HG03520 (cell line): ENCODE measurements around the gene TUSC2.

ENCODE experiments used
- ATAC-seq: cut with Tn5 transposase; IDR thresholded peaks from one replicate; pipeline ENCODE4 v1.9.1; 2021; ENCODE audit warnings: mild to moderate bottlenecking, moderate library complexity; ENCODE audit not compliant: unreplicated experiment

TUSC2 gene

DNA sequence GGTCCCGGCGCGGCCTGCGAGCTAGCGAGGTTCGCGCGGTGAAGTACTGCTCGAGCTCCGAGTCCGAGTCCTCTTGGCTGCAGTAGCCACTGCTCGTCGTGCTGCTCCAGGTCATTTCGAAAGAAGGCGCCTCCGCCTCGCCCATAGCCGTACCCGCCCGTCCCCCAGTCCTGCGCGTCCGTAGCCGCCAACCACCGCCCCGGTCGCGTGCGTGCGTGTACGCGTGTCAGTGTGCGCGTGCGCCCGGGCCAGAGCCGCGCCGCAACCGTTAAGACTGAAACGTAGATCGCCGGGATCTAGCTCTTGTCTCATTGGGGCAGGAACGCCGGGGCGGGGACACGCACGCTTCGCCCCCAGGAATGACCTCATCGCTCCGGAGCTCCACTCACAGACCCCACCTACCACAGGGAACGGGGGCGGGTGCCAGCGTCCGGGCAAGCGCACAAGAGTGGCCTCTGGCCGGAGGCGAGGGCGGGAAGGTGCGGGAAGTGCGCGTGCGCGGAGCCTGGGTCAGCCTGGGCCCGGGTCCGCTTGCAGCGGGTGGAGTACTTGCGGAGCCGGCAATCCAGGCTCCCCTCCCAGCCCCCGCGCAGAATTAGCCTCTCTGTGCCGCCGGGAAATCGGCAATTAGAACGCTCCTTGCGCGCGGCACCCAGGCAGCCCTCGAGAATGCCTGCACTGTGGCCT, 9.3 kb upstream of the TUSC2 start:
- peak; percentile 67 for ATAC-seq

DNA sequence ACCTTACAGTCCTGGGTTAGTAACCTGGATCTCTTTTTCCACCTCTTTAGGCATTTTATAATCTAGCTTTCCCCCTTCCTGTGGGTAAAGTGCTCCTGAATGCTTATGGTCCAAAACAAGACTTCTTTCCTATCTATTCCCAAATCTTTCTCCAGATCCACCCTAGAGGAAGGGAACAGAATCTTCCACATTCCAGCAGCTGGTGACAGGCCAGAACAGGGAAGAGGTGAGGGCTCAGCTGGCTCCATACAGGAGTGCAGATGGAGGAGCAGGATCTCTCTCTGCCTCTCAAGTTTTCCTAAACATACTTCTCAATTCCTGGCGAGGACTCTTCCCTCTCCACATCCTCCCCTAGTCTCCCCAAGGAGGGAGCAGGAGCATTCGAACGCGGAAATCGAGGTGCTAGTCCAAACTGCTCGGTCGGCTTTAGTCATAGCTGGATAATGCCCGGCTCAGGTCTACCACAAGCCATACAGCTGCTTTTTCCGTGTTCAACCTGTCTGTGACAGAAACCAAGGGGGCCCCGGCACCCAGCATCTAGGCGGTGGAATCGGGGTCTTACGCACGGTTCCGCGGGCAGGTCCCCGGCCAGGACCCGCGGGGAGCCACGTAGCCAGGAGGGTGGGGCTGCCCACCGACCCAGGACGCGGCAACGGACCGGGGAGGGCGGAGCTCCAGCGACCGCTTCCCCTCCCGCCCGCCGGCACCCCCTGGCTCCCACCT, 8.6 kb upstream of the TUSC2 start:
- peak; percentile 28 for ATAC-seq

DNA sequence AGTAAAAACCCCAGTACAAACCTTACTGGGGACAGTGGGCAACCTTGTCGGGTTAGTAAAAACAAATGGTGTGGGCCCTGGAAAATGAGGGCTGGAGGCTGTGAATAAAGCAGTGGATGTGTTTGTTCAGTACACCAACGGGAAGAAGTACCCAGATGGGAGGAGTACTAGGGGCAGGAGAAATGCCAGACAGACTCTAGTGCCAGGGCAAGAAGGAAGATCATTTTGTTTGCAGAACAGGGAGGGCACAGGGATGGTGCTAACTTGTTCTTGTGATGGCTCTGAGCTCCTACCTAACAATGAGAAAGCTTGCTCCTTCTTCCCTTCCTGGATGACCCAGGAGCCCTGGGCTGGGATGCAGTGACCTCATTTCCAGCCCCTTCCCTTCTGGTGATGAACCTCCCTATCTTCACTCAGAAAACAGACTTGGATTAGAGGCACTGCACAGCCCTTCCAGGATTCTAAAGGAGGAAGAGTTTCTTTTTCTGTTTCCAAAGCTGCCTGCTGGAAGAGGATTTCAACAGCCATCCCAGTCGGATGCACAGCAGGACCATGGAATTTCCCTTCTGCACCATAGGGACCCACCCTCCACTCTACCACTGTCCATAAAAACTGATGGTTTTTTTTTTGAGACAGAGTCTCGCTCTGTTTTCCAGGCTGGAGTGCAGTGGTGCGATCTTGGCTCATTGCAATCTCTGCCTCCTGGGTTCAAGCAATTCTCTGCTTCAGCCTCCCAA, 6.5 kb upstream of the TUSC2 start:
- no peak for ATAC-seq

DNA sequence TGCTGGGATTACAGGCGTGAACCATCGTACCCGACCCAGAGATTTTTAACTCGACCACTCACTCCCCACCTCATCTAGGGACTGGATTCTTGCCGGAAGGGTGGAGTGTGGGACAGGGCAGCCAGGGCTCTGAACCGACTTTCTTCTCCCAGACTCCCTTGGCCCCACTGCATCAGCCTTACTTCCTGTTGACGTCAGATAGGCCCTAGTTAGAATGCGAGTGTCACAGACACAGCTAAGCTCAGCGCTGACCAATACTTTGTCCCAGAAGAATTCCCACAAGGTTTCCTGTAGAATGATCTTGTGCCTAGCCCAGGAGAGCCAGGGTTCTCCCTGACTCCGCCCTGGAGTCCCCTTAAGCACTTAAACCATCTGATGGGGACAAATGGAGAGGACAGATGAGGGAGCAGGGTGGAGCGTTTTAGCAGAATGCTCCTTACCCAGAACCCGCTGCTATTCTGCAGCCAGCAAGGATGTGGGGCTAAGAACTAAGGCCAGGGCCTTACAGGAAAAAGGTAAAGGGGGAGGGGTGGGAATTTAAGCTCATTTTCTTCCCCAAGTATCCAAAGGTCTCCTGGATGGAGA, 5.8 kb upstream of the TUSC2 start:
- ATAC-seq = no peak

DNA sequence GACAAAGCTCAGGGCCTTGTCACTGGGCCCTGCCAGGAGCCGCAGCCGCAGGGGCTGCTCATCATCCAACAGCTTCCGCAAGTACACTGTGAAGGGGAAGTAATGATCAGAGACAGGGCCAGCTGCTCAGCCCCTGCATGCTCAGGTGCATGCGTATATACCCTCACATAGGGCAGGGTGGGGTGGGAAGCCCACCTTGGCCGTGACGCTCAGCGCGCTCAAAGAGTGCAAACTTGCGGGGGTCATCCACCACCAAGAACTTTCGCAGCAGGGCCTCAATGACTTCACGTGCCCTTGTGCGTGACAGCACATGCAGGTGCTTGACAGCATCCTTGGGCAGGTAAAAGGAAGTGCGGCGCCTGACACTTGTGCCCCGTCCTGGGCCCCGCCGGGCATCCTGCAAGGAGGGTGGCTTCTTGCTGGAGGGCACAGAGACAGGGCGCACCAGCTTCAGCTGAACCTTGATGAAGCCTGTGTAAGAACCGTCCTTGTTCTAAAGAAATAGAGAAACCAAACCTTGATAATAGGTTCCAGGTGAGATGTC, 3.4 kb upstream of the TUSC2 start:
- ATAC-seq = no peak

DNA sequence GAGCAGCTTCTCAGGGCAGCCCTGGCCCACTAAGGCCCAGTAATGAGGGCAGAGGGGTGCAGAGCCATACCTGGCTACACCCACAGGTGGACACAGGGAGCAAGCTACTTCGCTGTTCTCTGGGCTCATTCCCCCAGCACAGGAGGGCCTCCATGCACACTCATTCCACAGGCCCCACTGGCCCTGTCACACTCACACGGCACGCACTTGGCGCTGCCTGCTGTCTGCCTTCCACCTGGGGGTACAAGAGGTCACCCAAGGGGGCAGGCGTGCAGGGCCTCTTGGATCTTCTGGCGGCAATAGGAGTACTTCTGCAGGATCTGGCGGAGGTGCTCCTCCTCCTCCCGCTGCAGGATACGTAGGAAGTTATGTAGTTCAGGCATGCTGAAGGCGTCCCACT, 2.3 kb upstream of the TUSC2 start:
- no peak for ATAC-seq

DNA sequence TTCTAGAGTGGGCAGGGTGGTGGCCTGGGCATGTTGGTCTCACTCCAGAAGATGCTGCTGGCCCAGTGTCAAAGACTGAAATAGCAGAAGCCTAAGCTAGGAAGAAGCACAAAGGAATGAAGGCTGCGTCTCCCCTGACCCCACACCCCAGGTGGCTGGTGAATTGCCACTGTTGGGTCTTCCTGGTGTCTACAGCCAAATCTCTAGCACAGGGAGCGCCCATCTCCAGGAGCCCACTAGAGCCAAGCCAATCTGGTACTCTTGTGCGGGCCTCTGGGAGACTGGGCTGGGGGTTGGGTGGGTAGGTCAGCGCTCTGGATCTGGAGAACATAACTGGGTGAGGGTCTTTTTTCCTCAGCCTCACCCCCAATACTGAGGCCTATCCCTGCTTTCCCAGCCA, 894 bp downstream of the TUSC2 start:
- no peak for ATAC-seq

DNA sequence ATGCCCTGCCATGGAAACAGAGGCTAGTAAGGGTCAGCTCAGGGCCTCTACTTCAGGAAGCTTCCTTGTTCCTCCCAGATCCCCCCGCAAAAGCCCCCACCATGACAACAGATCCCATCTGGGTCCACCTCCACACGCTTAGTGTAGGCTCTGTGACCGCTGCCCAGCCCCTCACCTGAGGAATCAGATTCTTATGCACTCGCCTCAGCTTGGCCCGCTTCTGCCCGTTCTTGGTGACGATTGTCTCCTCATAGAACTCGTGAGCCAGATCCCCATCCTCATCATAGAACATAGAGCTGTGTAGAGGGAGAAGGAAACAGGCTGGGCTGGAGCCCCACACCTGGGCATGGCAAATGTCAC, 1.9 kb downstream of the TUSC2 start:
- no peak for ATAC-seq

DNA sequence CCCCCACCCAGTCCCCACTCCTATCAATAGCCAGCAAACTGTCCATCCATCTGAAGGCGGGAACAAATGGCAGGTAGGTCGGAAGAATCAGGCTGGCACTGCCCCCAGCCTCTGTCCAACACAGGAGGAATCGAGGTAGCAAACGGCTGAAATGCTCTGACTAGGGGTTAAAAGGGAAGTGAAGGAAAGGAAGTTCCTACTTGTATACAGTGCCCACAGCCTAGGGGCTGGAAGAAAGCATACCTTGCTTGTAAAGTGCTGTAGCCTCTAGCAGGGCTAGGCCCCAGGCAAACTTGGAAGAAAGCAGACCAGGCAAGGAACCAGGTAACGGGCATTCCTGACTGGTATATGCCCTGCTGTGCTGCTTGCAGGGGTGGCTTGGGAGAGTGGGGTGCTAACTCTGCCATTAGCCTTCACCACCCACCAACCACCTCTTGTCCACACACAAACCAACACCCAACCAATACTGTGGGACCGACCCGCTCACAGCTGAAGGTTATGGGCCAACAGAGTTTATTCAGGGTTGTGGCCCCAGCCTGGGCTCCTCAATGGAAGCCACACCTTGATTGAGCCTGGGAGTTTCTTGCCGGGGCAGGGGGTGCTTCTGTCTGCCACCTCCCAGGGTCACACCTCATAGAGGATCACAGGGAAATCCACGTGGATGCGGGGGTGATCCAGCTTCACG, 2.4 kb downstream of the TUSC2 start:
- ATAC-seq = no peak

DNA sequence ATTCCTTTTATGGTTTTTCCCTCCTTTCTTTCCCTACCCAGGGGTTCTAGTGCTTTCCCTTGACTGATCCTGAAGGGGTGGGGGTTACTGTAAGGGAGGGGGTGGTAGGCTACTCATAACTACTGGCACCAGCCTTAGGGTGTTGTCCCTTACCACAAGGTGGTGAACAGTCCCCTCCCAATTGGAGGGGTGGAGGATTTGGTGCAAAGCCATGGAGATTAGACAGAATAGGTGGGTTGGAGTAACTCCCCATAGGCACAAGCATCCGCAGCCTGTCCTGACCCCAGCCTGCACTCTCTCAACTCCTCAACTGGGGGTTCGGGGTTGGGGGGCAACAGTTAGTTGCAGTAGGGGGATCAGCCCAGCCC, 2.9 kb downstream of the TUSC2 start:
- no peak for ATAC-seq

DNA sequence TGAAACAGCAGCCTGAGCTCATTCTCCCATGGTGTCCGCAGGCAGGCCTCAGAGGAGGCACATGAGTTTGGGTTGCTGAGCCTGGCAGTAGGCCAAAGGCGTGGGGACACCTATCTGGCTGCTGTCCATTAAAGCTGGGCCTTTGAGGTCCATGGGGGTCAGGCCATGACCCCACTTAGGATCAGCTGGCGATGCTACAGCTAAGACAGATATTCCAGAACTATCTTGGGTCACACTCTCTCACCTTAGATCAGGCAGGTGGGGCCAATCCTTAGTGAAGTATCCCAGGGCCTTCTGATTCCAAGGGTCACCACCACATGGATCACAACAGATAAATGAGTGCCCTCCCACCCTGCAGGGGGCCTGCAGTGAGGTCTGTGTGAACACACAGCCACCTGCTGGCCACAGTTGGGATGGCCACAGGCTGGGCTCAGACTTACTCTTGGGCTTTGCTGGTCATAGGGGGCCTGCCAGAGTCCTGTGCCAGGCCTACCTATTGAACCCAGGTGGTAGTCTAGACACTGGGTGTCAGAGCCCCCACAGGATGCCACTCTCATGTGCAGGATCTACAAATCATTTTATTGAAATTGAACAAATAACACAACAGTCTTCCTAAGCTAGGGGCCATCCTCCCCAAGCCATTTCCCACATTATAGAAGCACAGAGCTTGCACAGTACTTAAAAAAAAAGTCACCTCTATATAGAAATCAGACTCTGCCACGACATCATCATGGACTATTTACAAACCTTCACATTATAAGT, 3.5 kb downstream of the TUSC2 start:
- no peak for ATAC-seq

DNA sequence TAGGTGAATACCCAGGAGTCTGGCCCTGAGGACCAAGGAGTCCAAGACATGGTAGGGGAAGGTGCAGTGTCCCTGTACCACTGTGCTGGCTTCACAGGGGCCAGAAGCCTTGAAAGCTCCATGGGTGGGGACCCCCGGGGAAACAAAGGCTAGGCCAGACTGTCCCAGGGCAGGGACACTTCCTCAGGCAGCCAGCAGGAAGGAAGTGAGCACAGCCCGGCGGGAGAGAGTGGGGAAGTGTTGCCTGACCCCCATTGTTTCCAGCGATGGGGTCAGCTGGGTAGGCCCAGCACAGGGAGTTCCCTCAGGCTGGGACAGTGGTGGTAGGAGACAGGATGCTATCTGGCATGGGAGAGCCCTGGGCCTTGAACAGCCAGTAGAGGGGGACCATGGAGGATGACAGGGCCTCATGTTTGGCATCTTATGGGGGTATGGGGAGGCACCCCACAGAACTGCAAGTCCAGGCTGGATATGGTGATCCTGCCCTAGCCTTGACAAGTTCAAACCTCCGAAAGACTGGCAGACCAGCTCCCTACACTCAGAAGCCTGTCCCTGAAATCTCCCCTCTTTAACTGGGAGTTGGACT, 4.3 kb downstream of the TUSC2 start:
- no peak for ATAC-seq

DNA sequence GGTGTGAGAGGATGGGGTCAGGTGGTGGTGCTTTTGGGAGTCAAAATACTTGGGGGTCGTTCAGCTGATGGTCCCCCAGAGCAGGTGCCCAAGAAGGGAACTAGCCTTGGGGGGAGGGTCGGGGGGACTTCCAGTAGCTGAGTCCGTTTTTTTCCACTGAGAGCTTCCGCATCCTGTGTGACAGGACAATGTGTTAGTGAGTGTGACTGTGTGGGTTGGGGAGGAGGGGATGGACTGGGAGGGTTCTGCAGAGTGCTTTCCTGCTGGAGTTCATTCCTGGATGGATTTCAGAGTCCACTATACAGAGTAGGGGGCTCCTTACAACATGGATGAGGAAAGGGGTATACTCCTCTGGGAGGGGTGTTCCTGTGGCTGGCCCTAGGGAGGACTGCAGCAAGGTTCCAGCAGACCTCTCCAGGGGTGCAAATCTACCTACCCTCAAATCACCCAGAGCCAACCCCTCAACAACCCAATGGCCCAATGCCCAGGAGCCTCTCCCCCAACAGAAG, 4.9 kb downstream of the TUSC2 start:
- ATAC-seq = no peak

DNA sequence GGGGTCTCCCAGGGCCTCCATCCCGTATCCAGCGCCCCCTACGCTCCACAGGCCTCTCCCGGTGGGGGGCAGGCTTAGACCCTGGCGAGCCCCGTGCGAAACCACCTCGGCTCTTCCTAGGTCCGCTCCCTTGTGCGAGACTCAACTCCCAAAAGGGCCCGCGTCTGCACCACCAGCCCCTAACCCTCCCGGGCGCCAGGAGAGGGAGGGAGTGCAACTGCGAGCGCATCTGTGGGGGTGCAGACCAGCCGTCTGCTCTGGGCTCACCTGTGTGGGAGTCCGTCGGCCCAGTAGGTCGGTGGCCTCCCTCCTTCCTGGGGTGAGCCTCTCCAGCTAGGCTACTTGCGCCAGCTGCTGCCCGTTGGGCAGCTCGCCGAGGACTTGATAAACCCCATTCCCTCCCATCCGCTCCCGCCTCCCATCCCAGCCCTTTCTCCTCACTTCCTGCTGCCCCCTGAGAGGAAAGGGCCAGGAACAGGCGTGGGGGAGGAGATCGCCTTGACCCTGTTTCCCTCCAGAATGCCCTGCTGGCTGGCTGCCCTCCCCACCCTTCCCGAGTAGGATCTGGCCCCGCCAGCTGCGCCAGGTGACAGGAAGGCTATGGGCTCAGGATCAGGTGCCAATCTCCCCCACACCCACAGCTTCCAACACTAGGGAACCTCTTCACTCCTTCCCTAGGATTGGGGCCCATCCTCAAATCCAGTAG, 5.5 kb downstream of the TUSC2 start, which contains the start of gene HYAL2:
Gene HYAL2, minus strand, starts transcription at position 360 of the 706 bp plus-strand sequence. CDS start 2,256 bp downstream, outside the sequence.
- ATAC-seq = no peak

DNA sequence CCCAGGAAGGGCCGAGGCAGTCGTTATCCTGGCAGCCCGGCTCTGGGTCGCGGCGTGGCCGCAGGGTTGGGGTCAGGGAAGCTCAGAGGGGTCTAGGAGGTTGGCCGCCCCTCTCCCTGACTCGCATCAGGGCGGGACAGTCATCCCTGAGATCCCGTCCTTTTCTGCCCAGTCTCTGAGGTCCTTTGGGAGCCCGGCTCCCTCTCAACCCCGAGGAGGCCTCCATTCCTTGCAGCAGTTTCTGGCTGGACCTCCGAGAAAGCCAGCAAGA, 6.0 kb downstream of the TUSC2 start:
- ATAC-seq = no peak

DNA sequence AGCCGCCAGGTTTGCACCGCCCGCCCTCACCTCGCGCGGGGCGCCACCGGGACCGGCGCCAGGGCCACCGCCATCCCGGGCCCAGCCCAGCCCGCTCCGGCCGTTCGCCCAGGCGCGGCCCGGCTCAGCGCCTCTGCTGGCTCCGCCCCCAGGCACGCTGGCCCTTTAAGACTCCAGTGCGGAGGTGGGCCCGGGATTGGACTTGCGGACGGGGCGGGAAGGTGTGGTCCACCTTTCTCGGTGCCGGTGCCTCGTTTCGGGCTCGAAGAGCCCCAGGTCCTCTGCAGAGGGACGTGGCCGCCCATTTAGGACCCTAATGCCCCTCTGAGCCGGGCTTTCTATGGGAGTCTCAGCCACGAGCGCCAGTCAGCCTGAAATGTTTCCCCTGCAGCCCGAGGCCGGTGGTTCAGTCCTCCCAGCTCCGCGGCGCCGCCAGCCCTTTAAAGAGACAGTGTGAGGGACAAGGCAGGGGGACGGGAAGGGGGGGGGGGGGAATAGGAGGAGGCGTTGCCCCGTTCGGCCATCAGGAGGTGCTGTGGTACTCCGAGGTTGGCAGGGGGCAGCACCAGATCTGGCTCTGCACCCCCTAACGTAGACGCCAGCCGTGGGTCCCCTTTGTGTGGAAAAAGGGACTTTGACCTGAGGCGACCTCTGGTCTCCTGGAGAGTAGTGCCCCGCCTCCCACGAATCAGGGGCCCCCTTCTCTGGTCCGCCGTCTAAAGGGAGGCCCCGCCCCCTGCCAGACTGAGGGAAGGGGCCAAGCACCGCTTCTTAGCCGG, 6.5 kb downstream of the TUSC2 start:
- peak; percentile 59 for ATAC-seq

DNA sequence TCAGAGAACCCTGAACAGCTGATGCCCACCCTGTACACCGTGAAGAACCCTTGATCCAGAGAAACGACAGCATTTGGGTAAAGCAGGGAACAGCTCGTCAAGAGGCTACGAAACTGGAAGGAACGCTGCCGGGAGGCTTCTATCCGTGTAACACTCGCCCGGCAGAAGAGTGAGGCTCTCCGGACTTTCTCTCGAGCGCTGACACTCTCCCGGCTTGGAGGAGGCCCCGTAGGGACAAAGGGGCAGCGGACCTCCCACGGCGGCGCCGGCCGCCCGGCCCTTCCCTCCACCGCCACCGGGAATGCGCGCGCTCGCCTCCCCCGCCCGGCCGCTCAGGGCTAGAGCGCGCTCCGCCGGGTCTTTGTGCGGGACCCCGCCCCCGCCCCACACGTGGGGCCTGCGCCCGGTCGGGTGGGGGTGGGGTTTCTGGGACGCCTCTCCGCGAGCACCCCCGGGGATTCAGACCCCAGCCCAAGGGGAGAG, 7.1 kb downstream of the TUSC2 start:
- peak; percentile 37 for ATAC-seq
